Left colon (tissue), 2 donors: ENCODE data around the gene GMCL2. TPM values are rescaled to one million over a fixed set of nuclear protein-coding genes. Genes with fewer than 3 reads are reported as not detected.

Experiments
- ATAC-seq: fragments of 200-7000 bp; cut with Tn5 transposase; one replicate; pipeline ENCODE4 v1.9.1; 2020; ENCODE audit warnings: mild to moderate bottlenecking, moderate library complexity
- DNase-seq, 2 donors: peaks; one replicate each; pipeline ENCODE4 v3.0.0-alpha.2; 2020
- intact Hi-C, 2 donors: fragments of 100-400 bp; cut with DNase I in 1 of 2; cut with micrococcal nuclease in 1 of 2; formaldehyde crosslinking; loops; one replicate each; pipeline versions ENCODE4 v1.11.2 to v1.14.0; 2022; cut with DNase I, micrococcal nuclease
- total RNA-seq, 2 donors: library from RNA; stranded (reverse); fragmentation: NEBNext Ultra II Directional; extraction: Animal tissue kit (Norgen Biotek cat#: 25700); gene quantifications; one replicate each; pipeline ENCODE4 v1.2.1, GENCODE V29; 2021
- donor health status: DM: no; HTN: no; CAD: no.
- donor health status: DM: yes; HTN: yes; CAD: no.

GMCL2 gene
- total RNA-seq, 2 donors from 2014 or later = not detected

DNA sequence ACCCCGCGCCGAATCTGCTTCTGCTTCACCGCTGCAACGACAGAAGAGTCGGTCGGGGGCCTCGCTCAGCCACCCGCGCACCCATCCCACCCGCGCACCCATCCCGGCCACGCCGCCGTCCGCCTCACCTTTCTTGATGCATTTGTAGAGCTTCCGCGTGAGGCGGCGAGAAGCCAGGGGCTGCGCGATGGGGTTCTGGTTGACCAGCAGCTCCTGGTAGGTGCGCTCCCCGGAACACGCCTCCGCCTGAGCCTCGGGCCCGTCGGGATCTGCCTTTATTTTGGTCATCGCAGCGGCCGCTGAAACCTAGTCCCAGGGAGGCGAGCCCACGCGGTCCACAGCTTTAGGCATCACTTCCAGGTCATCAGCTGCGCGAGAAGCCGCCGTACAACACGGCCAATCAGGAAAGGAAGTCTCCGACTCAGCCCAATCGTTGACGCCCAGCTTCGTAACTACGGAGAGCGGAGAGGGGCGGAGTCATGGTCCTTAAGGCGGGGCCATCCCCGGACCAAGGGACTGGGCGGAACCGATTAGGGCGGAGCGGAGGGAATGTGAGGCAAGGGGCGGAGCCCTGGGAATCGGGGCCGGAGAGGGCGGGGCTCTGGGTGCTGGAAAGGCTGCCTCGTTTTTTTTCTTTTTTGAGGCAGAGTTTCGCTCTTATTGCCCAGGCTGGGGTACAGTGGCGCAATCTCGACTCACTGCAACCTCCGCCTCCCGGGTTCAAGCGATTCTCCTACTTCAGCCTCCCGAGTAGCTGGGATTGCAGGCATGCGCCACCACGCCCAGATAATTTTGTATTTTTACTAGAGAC is 33.4 kb downstream of the GMCL2 start, which contains the start of gene NHP2:
NHP2 (minus strand) TSS at position 356 of the 811 bp plus-strand sequence; CDS start at position 288, 68 bp downstream.
- DNase-seq = peak; percentile 98 to 99
- peak; percentile 98 for ATAC-seq
- intact Hi-C loops = no loop called here

DNA sequence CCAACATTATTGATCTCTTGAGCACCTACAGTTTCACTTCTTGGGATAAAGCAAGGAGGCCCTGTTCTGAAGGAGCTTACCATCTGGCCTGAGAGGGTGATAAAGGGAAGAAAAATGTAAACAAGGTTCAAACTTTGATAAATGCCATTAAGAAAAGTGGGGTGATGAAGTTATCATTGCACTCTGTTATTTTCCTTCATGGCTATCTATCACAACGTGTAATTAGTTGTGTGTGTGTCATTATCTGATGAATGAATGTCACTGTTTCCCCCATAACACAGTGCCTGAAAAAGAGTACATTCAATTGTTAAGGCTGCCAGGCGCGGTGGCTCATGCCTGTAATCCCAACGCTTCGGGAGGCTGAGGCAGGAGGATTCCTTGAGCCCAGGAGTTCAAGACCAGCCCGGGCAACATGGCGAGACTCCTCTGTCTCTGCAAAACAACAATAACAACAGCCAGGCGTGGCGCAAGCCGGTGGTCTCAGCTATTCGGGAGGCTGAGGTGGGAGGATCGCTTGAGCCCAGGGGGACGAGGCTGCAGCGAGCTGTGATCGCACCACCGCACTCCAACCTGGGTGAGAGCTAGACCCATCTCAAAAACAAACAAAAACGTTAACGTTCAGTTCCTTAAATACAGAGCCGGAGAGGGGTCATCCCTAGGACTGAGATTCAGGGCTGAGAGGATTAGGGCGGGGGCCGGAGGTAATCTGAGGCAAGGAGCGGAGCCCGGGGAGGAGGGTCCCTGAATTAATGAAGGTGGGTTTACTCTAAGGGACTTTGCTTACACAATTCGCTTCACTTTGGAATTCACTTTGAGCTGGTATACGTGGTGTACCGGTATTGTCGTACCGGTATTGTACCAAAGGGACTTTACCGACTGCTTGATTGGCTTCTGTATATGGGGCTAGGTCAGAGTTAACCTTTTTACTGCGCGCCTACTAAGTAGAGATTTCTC is 34.4 kb downstream of the GMCL2 start:
- no peak for DNase-seq
- no peak for ATAC-seq
- intact Hi-C loops = no loop called here

DNA sequence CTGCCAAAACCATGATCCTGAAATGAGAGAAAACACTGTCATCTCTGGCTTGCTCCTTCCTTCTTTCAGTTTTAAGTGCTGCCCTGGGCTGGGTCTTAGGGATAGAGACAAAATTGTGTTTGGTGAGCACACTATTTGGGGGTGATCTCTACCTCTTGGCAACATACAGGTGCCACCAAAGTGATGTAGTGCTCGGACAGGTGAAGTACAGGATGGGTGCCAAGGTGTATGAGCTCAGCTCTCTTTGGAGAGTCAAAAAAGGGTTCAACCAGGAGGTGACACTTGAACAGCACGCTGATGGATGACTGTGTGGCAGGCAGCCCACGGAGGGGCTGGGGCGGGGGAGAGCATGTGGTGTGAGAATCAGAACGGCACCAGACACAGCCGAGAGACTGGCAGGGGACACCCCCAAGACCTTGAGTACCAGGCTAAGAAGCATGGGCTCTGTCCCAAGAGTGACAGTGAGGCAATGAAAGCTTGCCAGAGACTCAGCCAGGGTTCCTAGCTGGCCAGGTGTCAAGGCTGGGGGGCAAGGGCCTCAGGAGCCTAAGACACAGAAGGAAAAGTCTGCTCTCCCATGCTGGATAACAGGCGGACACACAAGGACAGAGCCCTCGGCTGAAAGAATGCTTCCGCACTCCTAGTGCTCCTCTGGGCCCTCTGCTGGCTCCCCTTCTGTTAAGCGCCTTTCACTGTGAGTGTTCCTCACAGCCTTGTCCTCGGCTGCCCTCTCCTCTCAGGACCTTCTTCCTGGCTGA is 36.0 kb downstream of the GMCL2 start:
- intact Hi-C loops = no loop called here
- ATAC-seq (no peak), DNase-seq (no peak)

DNA sequence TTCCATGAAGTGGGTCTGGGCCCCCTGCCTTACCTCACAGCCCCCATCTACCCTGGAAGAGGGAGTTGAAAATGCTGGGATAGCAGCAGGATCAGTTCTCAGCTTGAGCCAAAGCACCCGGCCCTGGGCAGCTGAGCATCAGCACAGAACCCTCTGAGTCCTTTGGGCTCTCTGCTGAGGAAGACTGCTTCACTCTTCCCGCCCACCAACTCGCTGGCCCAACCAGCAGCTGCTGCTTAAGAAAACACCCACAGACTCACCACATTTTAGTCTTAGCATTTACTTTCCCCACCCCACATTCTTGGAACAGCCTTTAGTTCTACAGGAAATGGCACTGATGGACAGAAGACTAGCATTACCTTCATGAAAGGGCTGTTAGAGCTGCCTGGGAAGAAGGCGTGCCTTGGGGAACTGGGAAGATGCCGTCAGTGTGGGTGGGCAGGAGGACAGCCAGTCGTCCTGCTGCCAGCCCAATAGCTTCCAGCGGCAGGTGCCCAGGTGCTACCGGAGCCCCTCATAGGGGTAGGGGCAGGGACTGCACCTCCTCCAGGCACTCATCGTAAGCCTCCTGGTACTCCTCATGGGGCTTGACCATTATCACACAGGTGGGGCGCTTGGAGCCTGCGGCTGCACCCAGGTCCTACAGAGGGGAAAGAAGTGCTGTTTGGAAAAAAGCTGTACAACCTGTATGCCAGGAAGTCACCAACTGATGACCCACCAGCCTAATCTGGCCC is 37.8 kb downstream of the GMCL2 start:
- no peak for ATAC-seq
- no peak for DNase-seq
- intact Hi-C loops = no loop called here

DNA sequence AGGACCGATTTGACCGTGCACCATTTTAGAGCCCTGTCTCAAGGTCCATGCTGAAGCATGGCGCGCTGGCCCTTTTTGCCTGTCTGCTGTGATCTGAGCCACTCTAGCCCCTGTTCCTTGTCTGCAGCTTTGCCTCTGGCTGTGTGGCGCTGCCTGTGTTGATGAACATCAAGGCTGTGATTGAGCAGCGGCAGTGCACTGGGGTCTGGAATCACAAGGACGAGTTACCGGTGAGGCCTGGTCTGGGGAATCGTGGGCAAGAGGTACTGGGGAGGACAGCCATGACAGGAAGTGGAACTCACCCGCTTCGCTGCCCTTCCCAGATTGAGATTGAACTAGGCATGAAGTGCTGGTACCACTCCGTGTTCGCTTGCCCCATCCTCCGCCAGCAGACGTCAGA is 39.8 kb downstream of the GMCL2 start:
- DNase-seq (no peak), ATAC-seq (no peak)
- intact Hi-C loops = no loop called here

DNA sequence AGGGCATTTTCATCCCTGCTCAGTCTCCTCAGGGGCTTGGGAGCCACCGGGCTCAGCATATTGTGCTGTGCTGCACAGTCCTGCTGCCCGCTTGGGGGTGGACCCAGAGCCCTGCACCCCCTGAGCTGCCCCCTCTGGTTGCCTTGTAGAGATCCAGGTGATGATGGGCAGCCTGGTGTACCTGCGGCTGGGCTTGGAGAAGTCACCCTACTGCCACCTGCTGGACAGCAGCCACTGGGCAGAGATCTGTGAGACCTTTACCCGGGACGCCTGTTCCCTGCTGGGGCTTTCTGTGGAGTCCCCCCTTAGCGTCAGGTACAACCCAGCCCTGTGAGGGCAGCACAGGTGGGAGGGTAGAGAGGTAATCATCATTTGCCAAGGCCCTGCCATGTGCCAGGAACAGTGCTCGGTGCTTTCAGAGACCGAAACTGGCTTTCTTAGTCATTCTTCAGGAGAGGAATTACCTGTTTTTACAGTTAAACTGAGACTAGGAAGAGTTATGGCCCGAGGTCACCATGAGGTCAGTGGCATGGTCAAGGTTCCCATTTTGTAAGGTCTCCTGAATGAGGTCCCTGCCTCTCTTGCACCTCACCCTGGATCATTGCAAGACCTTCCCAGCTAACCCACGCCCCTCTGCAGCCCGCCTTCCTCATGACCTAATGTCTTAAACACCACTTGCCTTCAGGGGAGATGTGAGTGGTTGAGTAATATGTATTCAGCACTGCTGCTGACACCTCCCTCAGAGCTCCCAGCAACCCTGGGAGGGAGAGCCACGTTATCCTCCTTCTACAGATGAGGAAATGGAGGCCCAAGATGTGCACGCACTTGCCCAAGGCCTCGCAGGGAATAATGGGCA is 41.0 kb downstream of the GMCL2 start:
- intact Hi-C loops = no loop called here
- peak; percentile 84 for ATAC-seq
- peak; percentile 56 to 90 for DNase-seq

DNA sequence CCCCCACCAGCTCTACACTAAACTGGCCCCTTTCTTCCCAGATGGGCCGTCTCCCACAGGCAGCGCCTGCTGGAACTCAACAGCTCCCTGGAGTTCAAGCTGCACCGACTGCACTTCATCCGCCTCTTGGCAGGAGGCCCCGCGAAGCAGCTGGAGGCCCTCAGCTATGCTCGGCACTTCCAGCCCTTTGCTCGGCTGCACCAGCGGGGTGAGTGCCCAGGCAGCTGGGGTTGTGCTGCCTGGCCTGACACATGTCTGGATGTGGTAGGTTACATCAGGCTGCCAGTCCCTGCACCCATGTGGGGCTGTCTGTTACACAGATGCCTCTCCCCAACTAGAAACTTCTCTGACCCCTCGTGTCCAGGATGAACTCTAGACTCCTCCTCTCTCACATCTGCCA is 43.3 kb downstream of the GMCL2 start:
- ATAC-seq (no peak), DNase-seq (no peak)
- intact Hi-C loops = no loop called here

DNA sequence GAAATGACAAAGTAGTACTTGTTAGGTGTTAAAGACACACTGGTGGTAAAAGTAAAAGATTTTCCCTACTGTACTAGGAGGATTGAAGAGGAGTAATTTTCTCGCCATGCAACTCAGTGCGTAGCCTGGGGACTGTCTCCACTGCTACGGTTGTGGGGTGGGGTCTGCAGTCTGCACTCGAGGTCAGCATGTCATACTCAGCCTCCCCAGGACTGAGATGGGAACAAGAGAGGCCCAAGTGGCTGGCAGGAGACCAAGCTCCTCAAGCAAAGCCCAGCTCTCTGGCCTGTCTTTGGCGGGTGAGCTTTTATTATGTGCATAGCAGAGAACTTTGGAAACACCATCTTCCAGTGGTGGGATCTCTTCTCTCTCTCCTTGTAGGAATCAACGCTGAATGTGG is 43.9 kb downstream of the GMCL2 start:
- ATAC-seq = no peak
- no peak for DNase-seq
- intact Hi-C loops = no loop called here

DNA sequence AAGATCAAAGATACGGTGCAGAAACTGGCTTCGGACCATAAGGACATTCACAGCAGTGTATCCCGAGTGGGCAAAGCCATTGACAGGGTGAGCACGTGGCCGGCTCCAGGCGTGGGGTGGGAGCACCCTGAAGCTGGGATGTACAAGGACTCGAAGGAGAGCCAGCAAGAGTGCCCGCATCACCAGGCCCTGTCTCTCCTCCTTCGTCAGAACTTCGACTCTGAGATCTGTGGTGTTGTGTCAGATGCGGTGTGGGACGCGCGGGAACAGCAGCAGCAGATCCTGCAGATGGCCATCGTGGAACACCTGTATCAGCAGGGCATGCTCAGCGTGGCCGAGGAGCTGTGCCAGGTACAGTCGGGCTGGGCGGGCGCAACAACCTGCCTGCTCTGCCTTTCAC is 44.5 kb downstream of the GMCL2 start:
- intact Hi-C loops = no loop called here
- ATAC-seq (no peak), DNase-seq (no peak)

DNA sequence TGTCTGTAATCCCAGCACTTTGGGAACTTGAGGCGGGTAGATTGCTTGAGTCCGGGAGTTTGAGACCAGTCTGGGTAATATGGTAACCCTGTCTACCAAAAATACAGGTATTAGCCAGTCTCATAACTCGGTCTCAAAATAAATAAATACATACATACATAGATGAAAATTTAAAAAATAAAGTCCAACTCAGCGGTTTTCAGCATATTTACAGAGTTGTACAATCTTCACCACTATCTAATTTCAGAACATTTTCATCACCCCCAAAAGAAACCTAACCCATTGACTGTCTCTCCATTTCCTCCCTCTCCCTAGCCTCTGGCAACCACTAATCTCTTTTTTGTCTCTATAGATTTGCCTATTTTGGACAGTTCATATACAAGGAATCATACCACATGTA is 45.6 kb downstream of the GMCL2 start:
- ATAC-seq = no peak
- no peak for DNase-seq
- intact Hi-C loops = no loop called here

DNA sequence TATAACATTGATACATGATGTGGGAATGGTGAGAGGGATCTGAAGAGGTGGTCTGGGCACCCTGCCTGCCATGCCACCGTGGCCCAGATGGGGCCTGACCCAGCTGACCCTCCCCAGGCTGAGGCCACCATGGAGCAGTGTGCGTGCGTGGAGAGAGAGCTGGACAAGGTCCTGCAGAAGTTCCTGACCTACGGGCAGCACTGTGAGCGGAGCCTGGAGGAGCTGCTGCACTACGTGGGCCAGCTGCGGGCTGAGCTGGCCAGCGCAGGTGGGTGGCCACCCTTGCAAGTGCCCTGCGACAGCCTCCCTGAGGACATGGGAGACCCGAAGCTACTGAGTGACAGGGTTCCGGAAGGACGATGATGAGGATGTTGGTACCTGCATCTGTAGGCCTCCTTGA is 49.2 kb downstream of the GMCL2 start:
- intact Hi-C loops = no loop called here
- no peak for DNase-seq
- ATAC-seq = no peak

DNA sequence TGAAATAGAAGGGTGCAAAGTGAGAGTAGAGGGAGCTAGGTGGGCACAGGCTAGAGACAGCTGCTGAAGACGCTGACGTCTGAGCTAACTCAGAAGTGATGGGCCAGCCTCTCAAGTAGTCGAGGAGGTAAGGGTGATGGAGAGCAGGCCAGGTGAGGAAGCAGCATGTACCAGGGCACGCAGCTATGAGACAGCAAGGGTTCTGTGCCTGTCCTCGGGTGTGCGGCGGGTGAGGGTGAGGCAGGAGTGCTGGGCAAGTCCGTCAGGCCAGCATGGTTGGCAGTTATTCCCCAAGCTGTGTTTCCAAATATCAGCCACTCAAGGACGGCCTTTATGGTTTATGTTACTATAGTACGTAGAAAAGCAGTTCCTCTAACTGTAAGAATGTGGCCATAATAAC is 50.2 kb downstream of the GMCL2 start:
- no peak for ATAC-seq
- DNase-seq = no peak
- intact Hi-C loops = no loop called here

Other genes starting within 250 kb of the GMCL2 start
- not detected for gene PROP1, start 191.1 kb downstream of the GMCL2 start, total RNA-seq
- gene N4BP3, start 73.8 kb downstream of the GMCL2 start, total RNA-seq = 1 to 10 TPM in 1 of 2 donors, under 1 TPM in 1; 0.95 to 2.3 TPM
- 10 to 100 TPM; 39.1 to 40.6 TPM for gene RMND5B, start 56.4 kb downstream of the GMCL2 start, total RNA-seq
- 10 to 100 TPM; 56.9 to 63.9 TPM for gene NHP2, start 33.5 kb downstream of the GMCL2 start, total RNA-seq
- 100 to 1,000 TPM; 274 to 281 TPM for gene HNRNPAB, start 17.2 kb upstream of the GMCL2 start, total RNA-seq
- 100 to 1,000 TPM; 157 to 180 TPM for gene PHYKPL, start 45.4 kb upstream of the GMCL2 start, total RNA-seq